H1 (cell line): ENCODE data around the gene PARG. TPM values are rescaled to one million over a fixed set of nuclear protein-coding genes. Genes with fewer than 3 reads are reported as not detected.

ENCODE experiments used
- CTCF ChIA-PET: fragments of 300-600 bp; sonication (Branson Sonifier 250); formaldehyde crosslinking; loops from one replicate; lab custom pipeline; 2021; ENCODE audit not compliant: partially characterized antibody; lab: Charles Lee
- POLR2A ChIA-PET: fragments of 300-600 bp; sonication (Branson Sonifier 250); formaldehyde crosslinking; loops from one replicate; lab custom pipeline; 2021; ENCODE audit warnings: inconsistent platforms; ENCODE audit not compliant: partially characterized antibody; lab: Charles Lee
- DNase-seq, 2 experiments: peaks; one replicate each; pipeline versions ENCODE4 v3.0.0 to v3.0.0-alpha.2; 2010 to 2022; ENCODE audit warnings: low spot score in 2 of 2, low read depth in 1 of 2, mixed read lengths in 1 of 2
- FAIRE-seq: peaks from 2 replicates; lab custom pipeline; 2011; peaks lifted over from hg19 to GRCh38; lab: Jason Lieb, UNC
- H2AFZ ChIP-seq: 2 replicates; pipeline ENCODE4 v1.8.1; 2012; ENCODE audit warnings: low read length, inconsistent platforms
- H2AK5ac ChIP-seq: 2 replicates; pipeline ENCODE4 v1.6.1; 2013; ENCODE audit warnings: low read depth, low read length
- H2BK120ac ChIP-seq: replicated peaks from 2 replicates; pipeline ENCODE3; 2013; ENCODE audit warnings: low read depth, low read length, inconsistent platforms
- H2BK12ac ChIP-seq: 2 replicates; pipeline ENCODE4 v1.6.1; 2013; ENCODE audit warnings: low read depth, low read length
- H2BK15ac ChIP-seq: 2 replicates; pipeline ENCODE4 v1.6.1; 2013; ENCODE audit warnings: low read length
- H2BK20ac ChIP-seq: 2 replicates; pipeline ENCODE4 v1.6.1; 2013; ENCODE audit warnings: low read length
- H2BK5ac ChIP-seq: 2 replicates; pipeline ENCODE4 v1.6.1; 2013; ENCODE audit warnings: low read depth, low read length
- H3K14ac ChIP-seq: 2 replicates; pipeline ENCODE4 v1.6.1; 2013; ENCODE audit warnings: inconsistent platforms; ENCODE audit not compliant: insufficient read length
- H3K18ac ChIP-seq: 2 replicates; pipeline ENCODE4 v1.6.1; 2013; ENCODE audit warnings: low read length; ENCODE audit errors: extremely low read depth
- H3K23ac ChIP-seq: 2 replicates; pipeline ENCODE4 v1.6.1; 2013; ENCODE audit warnings: inconsistent platforms; ENCODE audit not compliant: insufficient read length
- H3K23me2 ChIP-seq: 2 replicates; pipeline ENCODE4 v1.6.1; 2013; ENCODE audit warnings: low read depth, low read length
- H3K27ac ChIP-seq: 2 replicates; pipeline ENCODE4 v1.6.1; 2011; ENCODE audit warnings: low read depth, low read length, inconsistent platforms
- H3K27me3 ChIP-seq, 4 experiments: replicated peaks in 1 of 4; 1 replicate in 1 of 4; 2 replicates in 3 of 4; pipeline versions ENCODE4 v1.6.1 to v1.8.1; 2011 to 2013; ENCODE audit warnings: low read length in 3 of 4, mild to moderate bottlenecking in 3 of 4, inconsistent platforms in 2 of 4, mixed read lengths in 2 of 4, moderate library complexity in 1 of 4; ENCODE audit not compliant: control insufficient read depth in 3 of 4, insufficient read depth in 3 of 4; ENCODE audit errors: extremely low read depth in 1 of 4
- H3K36me3 ChIP-seq, 4 experiments: 2 replicates each; pipeline versions ENCODE4 v1.6.1 to v1.8.1; 2011 to 2013; ENCODE audit warnings: mild to moderate bottlenecking in 4 of 4, low read length in 3 of 4, moderate library complexity in 2 of 4, control low read depth in 1 of 4, inconsistent platforms in 1 of 4; ENCODE audit not compliant: insufficient read depth in 4 of 4, control insufficient read depth in 2 of 4
- H3K4ac ChIP-seq: replicated peaks from 2 replicates; pipeline ENCODE3; 2013; ENCODE audit warnings: low read length, low read depth, mixed read lengths, inconsistent platforms; ENCODE audit not compliant: insufficient read length
- H3K4me1 ChIP-seq, 4 experiments: replicated peaks in 1 of 4; 1 replicate in 1 of 4; 2 replicates in 3 of 4; pipeline versions ENCODE4 v1.6.1 to v1.8.1; 2011 to 2013; ENCODE audit warnings: low read length in 3 of 4, inconsistent platforms in 2 of 4, mixed read lengths in 1 of 4; ENCODE audit not compliant: insufficient read depth in 4 of 4, control insufficient read depth in 3 of 4
- H3K4me2 ChIP-seq, 2 experiments: 2 replicates each; pipeline versions ENCODE4 v1.6.1 to v1.8.1; 2011 to 2013; ENCODE audit warnings: low read depth in 2 of 2, low read length in 2 of 2, control low read depth in 1 of 2, inconsistent platforms in 1 of 2, mild to moderate bottlenecking in 1 of 2; ENCODE audit not compliant: insufficient read depth in 1 of 2
- H3K4me3 ChIP-seq, 4 experiments: fragments of 200-600, 300-600 bp in 1 of 4; sonication (generic), shearing (Covaris generic), sonication (Bioruptor Twin) in 1 of 4; 2 replicates each; pipeline versions ENCODE4 v1.5.1 to v1.8.1; 2011 to 2016; ENCODE audit warnings: low read length in 4 of 4, low read depth in 3 of 4, control low read depth in 2 of 4, inconsistent platforms in 2 of 4, mild to moderate bottlenecking in 2 of 4, mixed read lengths in 1 of 4, moderate library complexity in 1 of 4; ENCODE audit not compliant: insufficient read depth in 2 of 4; ENCODE audit errors: extremely low read depth in 1 of 4
- H3K56ac ChIP-seq: replicated peaks from 2 replicates; pipeline ENCODE3; 2013; ENCODE audit warnings: low read depth, mild to moderate bottlenecking, mixed read lengths, low read length, inconsistent platforms; ENCODE audit not compliant: insufficient read length
- H3K79me1 ChIP-seq: 2 replicates; pipeline ENCODE4 v1.6.1; 2013; ENCODE audit warnings: low read depth, low read length, control low read depth
- H3K79me2 ChIP-seq, 2 experiments: 2 replicates each; pipeline versions ENCODE4 v1.6.1 to v1.8.1; 2012 to 2013; ENCODE audit warnings: low read length in 2 of 2, mild to moderate bottlenecking in 2 of 2, inconsistent platforms in 1 of 2; ENCODE audit not compliant: insufficient read depth in 2 of 2, control insufficient read depth in 1 of 2
- H3K9ac ChIP-seq, 4 experiments: replicated peaks in 1 of 4; 1 replicate in 1 of 4; 2 replicates in 3 of 4; pipeline versions ENCODE4 v1.6.1 to v1.8.1; 2011 to 2013; ENCODE audit warnings: low read depth in 3 of 4, low read length in 3 of 4, control low read depth in 2 of 4, mild to moderate bottlenecking in 2 of 4, moderate library complexity in 2 of 4, inconsistent platforms in 1 of 4; ENCODE audit errors: extremely low read depth in 1 of 4
- H3K9me3 ChIP-seq, 2 experiments: 2 replicates each; pipeline versions ENCODE4 v1.6.1 to v1.8.1; 2012 to 2013; ENCODE audit warnings: mild to moderate bottlenecking in 2 of 2, moderate library complexity in 2 of 2, control low read depth in 1 of 2, inconsistent platforms in 1 of 2, low read depth in 1 of 2, low read length in 1 of 2, mixed read lengths in 1 of 2; ENCODE audit not compliant: insufficient read depth in 2 of 2
- H4K20me1 ChIP-seq, 2 experiments: replicated peaks in 1 of 2; 2 replicates each; pipeline versions ENCODE3 to v1.8.1; 2011 to 2013; ENCODE audit warnings: inconsistent platforms in 2 of 2, low read length in 2 of 2, mild to moderate bottlenecking in 1 of 2; ENCODE audit not compliant: insufficient read depth in 2 of 2, control insufficient read depth in 1 of 2
- H4K5ac ChIP-seq: 2 replicates; pipeline ENCODE4 v1.6.1; 2013; ENCODE audit warnings: low read length, low read depth, mixed read lengths, inconsistent platforms; ENCODE audit not compliant: insufficient read length
- H4K8ac ChIP-seq: 2 replicates; pipeline ENCODE4 v1.8.0; 2013; ENCODE audit warnings: mild to moderate bottlenecking, moderate library complexity, low read length, inconsistent platforms; ENCODE audit not compliant: insufficient read depth; ENCODE audit errors: extremely low read depth
- H4K91ac ChIP-seq: replicated peaks from 2 replicates; pipeline ENCODE3; 2013; ENCODE audit warnings: low read length, mixed read lengths, inconsistent platforms; ENCODE audit not compliant: insufficient read length
- EZH2 ChIP-seq: fragments of 200-600 bp; sonication (generic); IDR thresholded peaks from 2 replicates; pipeline ENCODE4 v1.7.1; 2012; ENCODE audit warnings: low read depth, mild to moderate bottlenecking, moderate library complexity, low read length, inconsistent platforms; ENCODE audit not compliant: severe bottlenecking
- FOSL1 ChIP-seq: IDR thresholded peaks from 2 replicates; pipeline ENCODE4 v1.6.1; 2011; ENCODE audit warnings: mild to moderate bottlenecking, low read depth, low read length, moderate library complexity; ENCODE audit not compliant: insufficient read depth
- GABPA ChIP-seq: IDR thresholded peaks from 2 replicates; pipeline ENCODE4 v1.6.1; 2011; ENCODE audit warnings: mild to moderate bottlenecking, low read length, moderate library complexity, borderline replicate concordance; ENCODE audit not compliant: insufficient read depth
- KDM4A ChIP-seq: IDR thresholded peaks from one replicate; pipeline ENCODE4 v1.7.1; 2012; ENCODE audit warnings: low read depth, mild to moderate bottlenecking, moderate library complexity, low read length, inconsistent platforms; ENCODE audit not compliant: severe bottlenecking
- RNF2 ChIP-seq: fragments of 200-900, 300-1000 bp; sonication (generic); IDR thresholded peaks from 2 replicates; pipeline ENCODE4 v1.7.1; 2016; ENCODE audit warnings: borderline replicate concordance, low read depth, mild to moderate bottlenecking, antibody characterized with exemption, low read length; ENCODE audit not compliant: poor library complexity, severe bottlenecking; ENCODE audit errors: missing control alignments
- YY1 ChIP-seq: IDR thresholded peaks from 2 replicates; pipeline ENCODE4 v1.6.1; 2011; ENCODE audit warnings: low read depth, mild to moderate bottlenecking, low read length
- WGBS, 2 experiments: shearing (Covaris generic) in 1 of 2; methylation state at CpG; one replicate each; pipeline versions ENCODE4 v1.1.6 to v1.1.7; 2013 to 2015; ENCODE audit warnings: low lambda C conversion rate in 2 of 2, mixed read lengths in 2 of 2, inconsistent platforms in 1 of 2, low coverage in 1 of 2, missing lambda C conversion rate in 1 of 2; ENCODE audit not compliant: insufficient replicate concordance in 2 of 2, insufficient coverage in 1 of 2, insufficient read length in 1 of 2; ENCODE audit errors: extremely low coverage in 1 of 2, missing lambda C conversion rate in 1 of 2; 5-methylcytosine and 5-hydroxymethylcytosine counted together
- polyA plus RNA-seq, 7 experiments: library from polyadenylated mRNA; depleted of rRNA in 3 of 7; stranded (reverse) in 5 of 7; unstranded in 2 of 7; fragments of >200 nt in 5 of 7; fragments of 200-250 nt in 2 of 7; gene quantifications; 1 replicate in 5 of 7; 2 replicates in 1 of 7; 4 replicates in 1 of 7; pipeline versions ENCODE4 v1.2.1 to v1.2.3, GENCODE V29; 2011 to 2013; ENCODE audit warnings: missing spikeins in 2 of 7, mixed read lengths in 2 of 7
- total RNA-seq: library from RNA; stranded (reverse); fragmentation: NEBNext Ultra II Directional; extraction: Animal tissue kit (Norgen Biotek cat#: 25700); gene quantifications from 2 replicates; pipeline ENCODE4 v1.2.1, GENCODE V29; 2021
- TF ChIP-seq, protein P1 (sequence below): IDR thresholded peaks from 2 replicates; pipeline ENCODE4 v1.6.1; 2012; ENCODE audit warnings: inconsistent platforms
- TF ChIP-seq, protein P2 (sequence below): IDR thresholded peaks from 2 replicates; pipeline ENCODE4 v1.6.1; 2012; ENCODE audit warnings: inconsistent platforms

The PARG gene
- total and polyA plus RNA-seq, 2 of the 8 experiments (the other 6 are each of a cell fraction or from before 2014, with no cell fraction given): 13.3 to 56.2 TPM

DNA sequence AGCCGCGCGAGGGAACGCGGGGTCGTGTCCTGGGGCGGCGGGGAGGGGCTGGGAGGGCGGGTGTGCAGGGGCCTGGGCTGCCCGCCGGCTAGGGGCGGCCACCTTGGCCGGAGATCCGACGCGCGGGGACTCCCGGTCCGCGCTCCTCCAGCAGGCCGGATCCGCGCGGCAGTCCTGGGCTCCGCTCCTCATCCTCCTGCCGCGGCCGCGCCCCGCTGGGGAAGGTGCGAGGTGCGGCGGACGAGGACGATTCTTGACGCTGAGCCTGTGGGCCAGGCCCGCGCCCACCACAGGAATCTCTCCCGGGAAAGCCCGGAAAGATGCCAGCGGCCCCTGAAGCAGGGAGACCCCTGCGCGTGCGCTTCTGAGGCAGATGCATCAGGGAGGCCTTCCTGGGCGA is 173.1 kb downstream of the PARG start:
- Histone ChIP-seq H2BK120ac (no peak overlapping the region), H3K9ac (no peak overlapping the region), H3K36me3 (no peaks in the 10 kb centered on the region), H4K5ac (no peak overlapping the region), H4K8ac (no peak overlapping the region; the same call in 1 of the 2 replicates), H3K4ac (no peak overlapping the region), H3K4me1 (peaks cover 0 to 5% (median under 1%) of the 10 kb centered on the region in 4 experiments; a peak in 4 of 7 replicates), H3K79me1 (no peaks in the 10 kb centered on the region), H3K4me2 (peak overlapping the region; percentile 59 to 62), H4K20me1 (no peaks in the 10 kb centered on the region), H2AFZ (no peak overlapping the region), H3K56ac (no peak overlapping the region), H2AK5ac (no peak overlapping the region), H2BK12ac (no peak overlapping the region), H3K4me3 (peak overlapping the region; percentile 17 to 54 (median 22); a peak in 4 of 8 replicates), H3K79me2 (no peaks in the 10 kb centered on the region), H3K9me3 (no peaks in the 10 kb centered on the region), H2BK15ac (no peak overlapping the region), H2BK20ac (no peak overlapping the region), H3K23me2 (no peaks in the 10 kb centered on the region; the same call in 1 of the 2 replicates), H3K27me3 (peaks cover 10 to 22% (median 19%) of the 10 kb centered on the region in 4 experiments; a peak in 6 of 7 replicates), H2BK5ac (no peak overlapping the region), H3K14ac (no peak overlapping the region), H3K27ac (no peak overlapping the region), H3K18ac (no peak overlapping the region; the same call in 1 of the 2 replicates), H4K91ac (no peak overlapping the region), H3K23ac (no peak overlapping the region)
- TF ChIP-seq KDM4A: peak; percentile 74
- no peak for TF ChIP-seq FOSL1
- TF ChIP-seq YY1: no peak
- peak; percentile 59 for TF ChIP-seq RNF2
- no peak for TF ChIP-seq GABPA
- peak; percentile 11 for TF ChIP-seq EZH2
- TF ChIP-seq, protein P1, sequence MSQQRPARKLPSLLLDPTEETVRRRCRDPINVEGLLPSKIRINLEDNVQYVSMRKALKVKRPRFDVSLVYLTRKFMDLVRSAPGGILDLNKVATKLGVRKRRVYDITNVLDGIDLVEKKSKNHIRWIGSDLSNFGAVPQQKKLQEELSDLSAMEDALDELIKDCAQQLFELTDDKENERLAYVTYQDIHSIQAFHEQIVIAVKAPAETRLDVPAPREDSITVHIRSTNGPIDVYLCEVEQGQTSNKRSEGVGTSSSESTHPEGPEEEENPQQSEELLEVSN: peak; percentile 89
- TF ChIP-seq, protein P2, sequence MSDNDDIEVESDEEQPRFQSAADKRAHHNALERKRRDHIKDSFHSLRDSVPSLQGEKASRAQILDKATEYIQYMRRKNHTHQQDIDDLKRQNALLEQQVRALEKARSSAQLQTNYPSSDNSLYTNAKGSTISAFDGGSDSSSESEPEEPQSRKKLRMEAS: peak; percentile 81
- CTCF ChIA-PET: interaction anchor here (0.6 to 2.3 kb wide), 5 partner anchors 17 to 173 kb away, joined by 3 to 6 read pairs (median 5); no protein-coding TSS in a partner anchor
- WGBS, 2 experiments: 25% methylated on average over 6 of the region's 45 CpGs; no CpG with 5 or more reads in 1 of the 2 experiments
- FAIRE-seq: no peak
- POLR2A ChIA-PET: no interaction called here
- no peak for DNase-seq
